PFSK-1 (cell line): ENCODE results near the gene AUNIP.

ENCODE experiments used
- FOXP2 ChIP-seq: optimal IDR thresholded peaks from 2 replicates; pipeline ENCODE3; 2011; ENCODE audit warnings: borderline replicate concordance, control low read depth, inconsistent platforms; ENCODE audit not compliant: insufficient read depth; ENCODE audit errors: extremely low read length, extremely low read depth
- POLR2AphosphoS5 ChIP-seq: IDR thresholded peaks from 2 replicates; pipeline ENCODE4 v1.6.1; 2012; ENCODE audit warnings: low read depth, mild to moderate bottlenecking, control low read depth, low read length, moderate library complexity
- SIN3A ChIP-seq: IDR thresholded peaks from 2 replicates; pipeline ENCODE4 v1.6.1; 2012; ENCODE audit warnings: mild to moderate bottlenecking, low read length, moderate library complexity, borderline replicate concordance; ENCODE audit not compliant: insufficient read depth
- TAF1 ChIP-seq: IDR thresholded peaks from 2 replicates; pipeline ENCODE4 v1.6.1; 2012; ENCODE audit warnings: low read length, control low read depth, borderline replicate concordance; ENCODE audit not compliant: insufficient read depth
- TF ChIP-seq, protein P1 (sequence below), 2 experiments: IDR thresholded peaks; 2 replicates each; pipeline versions ENCODE4 v1.6.1 to v1.8.0; 2011 to 2012; ENCODE audit warnings: low read depth in 2 of 2, low read length in 2 of 2, control low read depth in 1 of 2, inconsistent platforms in 1 of 2, mild to moderate bottlenecking in 1 of 2, moderate library complexity in 1 of 2; ENCODE audit not compliant: insufficient read depth in 1 of 2

Gene AUNIP

DNA sequence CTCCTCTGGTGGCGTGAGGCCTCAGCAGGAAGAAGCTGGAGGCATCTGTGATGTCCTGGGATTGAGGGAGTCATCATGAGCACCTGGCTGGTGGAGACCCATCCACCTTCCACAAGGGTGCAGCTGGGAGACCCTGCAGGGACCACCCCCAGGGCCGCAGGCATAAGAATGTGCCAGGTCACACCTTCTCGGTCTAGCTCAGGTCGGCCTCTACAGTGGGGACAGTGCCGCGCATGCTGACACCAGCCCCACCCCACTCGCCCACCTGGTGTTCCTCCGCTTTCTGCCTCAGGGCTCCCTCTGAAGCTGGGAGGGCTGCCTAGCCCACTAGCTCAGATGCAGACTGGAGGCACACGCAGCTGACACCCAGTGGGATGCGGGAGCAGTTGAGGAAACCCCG lies 22.0 kb upstream of the AUNIP start:
- TF ChIP-seq POLR2AphosphoS5 (no peak), FOXP2 (no peak), SIN3A (no peak), TAF1 (no peak)
- TF ChIP-seq, protein P1, sequence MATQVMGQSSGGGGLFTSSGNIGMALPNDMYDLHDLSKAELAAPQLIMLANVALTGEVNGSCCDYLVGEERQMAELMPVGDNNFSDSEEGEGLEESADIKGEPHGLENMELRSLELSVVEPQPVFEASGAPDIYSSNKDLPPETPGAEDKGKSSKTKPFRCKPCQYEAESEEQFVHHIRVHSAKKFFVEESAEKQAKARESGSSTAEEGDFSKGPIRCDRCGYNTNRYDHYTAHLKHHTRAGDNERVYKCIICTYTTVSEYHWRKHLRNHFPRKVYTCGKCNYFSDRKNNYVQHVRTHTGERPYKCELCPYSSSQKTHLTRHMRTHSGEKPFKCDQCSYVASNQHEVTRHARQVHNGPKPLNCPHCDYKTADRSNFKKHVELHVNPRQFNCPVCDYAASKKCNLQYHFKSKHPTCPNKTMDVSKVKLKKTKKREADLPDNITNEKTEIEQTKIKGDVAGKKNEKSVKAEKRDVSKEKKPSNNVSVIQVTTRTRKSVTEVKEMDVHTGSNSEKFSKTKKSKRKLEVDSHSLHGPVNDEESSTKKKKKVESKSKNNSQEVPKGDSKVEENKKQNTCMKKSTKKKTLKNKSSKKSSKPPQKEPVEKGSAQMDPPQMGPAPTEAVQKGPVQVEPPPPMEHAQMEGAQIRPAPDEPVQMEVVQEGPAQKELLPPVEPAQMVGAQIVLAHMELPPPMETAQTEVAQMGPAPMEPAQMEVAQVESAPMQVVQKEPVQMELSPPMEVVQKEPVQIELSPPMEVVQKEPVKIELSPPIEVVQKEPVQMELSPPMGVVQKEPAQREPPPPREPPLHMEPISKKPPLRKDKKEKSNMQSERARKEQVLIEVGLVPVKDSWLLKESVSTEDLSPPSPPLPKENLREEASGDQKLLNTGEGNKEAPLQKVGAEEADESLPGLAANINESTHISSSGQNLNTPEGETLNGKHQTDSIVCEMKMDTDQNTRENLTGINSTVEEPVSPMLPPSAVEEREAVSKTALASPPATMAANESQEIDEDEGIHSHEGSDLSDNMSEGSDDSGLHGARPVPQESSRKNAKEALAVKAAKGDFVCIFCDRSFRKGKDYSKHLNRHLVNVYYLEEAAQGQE (IDR thresholded peaks at IDR 0.05; ENCODE audit: insufficient read depth in 1 of 2, low read depth in 2 of 2, low read length in 2 of 2): no peak

DNA sequence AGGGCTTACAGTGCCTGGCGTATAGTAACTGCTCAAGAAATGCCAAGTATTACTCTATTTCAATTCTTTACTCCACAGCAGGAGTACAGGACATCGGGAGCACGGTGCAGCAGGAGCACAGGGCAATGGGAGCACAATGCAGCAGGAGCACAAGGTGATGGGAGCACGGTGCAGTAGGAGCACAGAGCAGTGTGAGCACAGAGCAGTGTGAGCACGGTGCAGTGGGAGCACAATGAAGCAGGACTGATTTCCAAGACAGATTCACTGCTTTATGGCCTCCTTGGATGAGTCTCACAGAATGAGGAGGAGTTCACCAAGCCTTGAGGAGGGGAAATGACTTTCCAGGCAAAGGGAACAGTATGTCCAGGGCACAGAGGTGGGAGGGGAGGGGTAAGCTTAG lies 21.3 kb upstream of the AUNIP start:
- TF ChIP-seq POLR2AphosphoS5 (no peak), TAF1 (no peak), FOXP2 (no peak), SIN3A (no peak)
- TF ChIP-seq, protein P1 (IDR thresholded peaks at IDR 0.05; ENCODE audit: insufficient read depth in 1 of 2, low read depth in 2 of 2, low read length in 2 of 2): no peak

DNA sequence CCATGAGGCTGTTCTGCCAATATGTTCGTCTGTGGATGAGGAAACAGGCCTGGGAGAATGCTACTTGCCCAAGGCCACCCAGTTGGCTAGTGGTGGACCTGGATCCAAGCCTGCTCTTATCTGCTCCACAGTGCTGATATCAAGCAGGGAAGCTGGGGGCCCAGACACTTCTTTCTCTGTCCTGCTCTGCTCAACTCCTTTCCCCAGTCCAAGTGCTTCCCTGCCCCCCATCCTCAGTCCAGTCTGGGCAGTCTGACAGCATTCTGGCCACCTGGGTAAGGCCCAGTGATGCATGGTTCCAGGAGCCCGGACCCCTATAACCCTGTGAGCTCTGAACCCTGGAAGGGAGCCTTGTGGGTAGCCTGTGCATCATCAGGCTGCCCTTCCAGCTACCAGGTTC lies 20.4 kb upstream of the AUNIP start:
- TF ChIP-seq TAF1: no peak
- no peak for TF ChIP-seq POLR2AphosphoS5
- TF ChIP-seq, protein P1 (IDR thresholded peaks at IDR 0.05; ENCODE audit: insufficient read depth in 1 of 2, low read depth in 2 of 2, low read length in 2 of 2): no peak
- TF ChIP-seq SIN3A: no peak
- TF ChIP-seq FOXP2: no peak

DNA sequence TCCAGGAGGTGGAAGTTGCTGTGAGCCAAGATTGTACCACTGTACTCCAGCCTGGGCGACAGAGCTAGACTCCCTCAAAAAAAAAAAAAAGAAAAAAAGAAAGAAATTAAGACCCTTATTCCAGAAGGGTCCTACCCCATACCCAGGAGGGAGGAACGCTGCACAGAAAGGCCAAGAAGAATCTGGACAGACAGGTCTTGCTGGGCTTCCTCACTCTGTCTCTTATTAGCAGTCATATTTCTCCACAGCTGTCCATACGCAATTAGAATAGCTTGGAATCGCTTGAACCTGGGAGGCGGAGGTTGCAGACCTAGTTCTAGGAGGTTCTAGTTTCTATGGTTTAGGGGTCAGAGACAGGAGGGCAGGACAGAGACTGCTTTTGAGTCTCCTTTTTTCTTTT lies 19.4 kb upstream of the AUNIP start:
- TF ChIP-seq POLR2AphosphoS5 (no peak), FOXP2 (no peak), TAF1 (no peak), SIN3A (no peak)
- TF ChIP-seq, protein P1 (IDR thresholded peaks at IDR 0.05; ENCODE audit: insufficient read depth in 1 of 2, low read depth in 2 of 2, low read length in 2 of 2): no peak

DNA sequence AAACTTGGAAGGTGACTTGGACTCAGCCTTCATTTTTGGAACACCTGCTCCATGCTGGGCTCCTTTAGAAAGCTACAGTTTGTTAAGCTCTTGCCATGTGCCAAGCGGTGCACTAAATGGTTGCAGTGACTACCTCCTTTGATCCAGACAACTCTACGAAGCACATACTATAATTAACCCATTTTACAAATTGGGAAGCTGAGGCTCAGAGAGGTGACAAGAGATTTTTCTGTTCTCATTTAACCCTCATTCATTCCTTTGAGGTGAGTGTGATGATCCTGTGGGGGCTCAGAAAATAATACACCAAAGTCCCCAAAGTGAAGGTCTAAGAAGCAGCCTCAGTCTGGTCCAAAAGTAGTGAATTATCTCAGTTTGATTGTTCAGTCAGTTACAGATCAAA lies 17.9 kb upstream of the AUNIP start:
- TF ChIP-seq SIN3A (no peak), TAF1 (no peak), POLR2AphosphoS5 (no peak), FOXP2 (no peak)
